H1 (cell line): ENCODE data around the gene SH2D7. TPM values are rescaled to one million over a fixed set of nuclear protein-coding genes. Genes with fewer than 3 reads are reported as not detected.

Experiments used
- NANOG ChIP-seq: IDR thresholded peaks from 2 replicates; pipeline ENCODE4 v1.6.1; 2011; ENCODE audit warnings: low read length, low read depth, mild to moderate bottlenecking, inconsistent platforms; ENCODE audit not compliant: insufficient read depth, poor library complexity, severe bottlenecking
- RXRA ChIP-seq: IDR thresholded peaks from 2 replicates; pipeline ENCODE4 v1.6.1; 2011; ENCODE audit warnings: low read depth, mild to moderate bottlenecking, low read length, moderate library complexity; ENCODE audit not compliant: insufficient read depth
- SAP30 ChIP-seq: fragments of 300-600 bp; sonication (generic); IDR thresholded peaks from 2 replicates; pipeline ENCODE4 v1.7.1; 2012; ENCODE audit warnings: low read length, moderate library complexity, mild to moderate bottlenecking, inconsistent platforms; ENCODE audit not compliant: insufficient read depth, insufficient replicate concordance
- SIX5 ChIP-seq: IDR thresholded peaks from 2 replicates; pipeline ENCODE4 v1.6.1; 2011; ENCODE audit warnings: mild to moderate bottlenecking, low read depth, low read length
- SUZ12 ChIP-seq: fragments of 200-600 bp; sonication (generic); IDR thresholded peaks from 2 replicates; pipeline ENCODE4 v1.6.1; 2012; ENCODE audit warnings: mild to moderate bottlenecking, inconsistent platforms, low read length, moderate library complexity, mixed read lengths
- polyA plus RNA-seq, 7 experiments: library from polyadenylated mRNA; depleted of rRNA in 3 of 7; stranded (reverse) in 5 of 7; unstranded in 2 of 7; fragments of >200 nt in 5 of 7; fragments of 200-250 nt in 2 of 7; gene quantifications; 1 replicate in 5 of 7; 2 replicates in 1 of 7; 4 replicates in 1 of 7; pipeline versions ENCODE4 v1.2.1 to v1.2.3, GENCODE V29; 2011 to 2013; ENCODE audit warnings: missing spikeins in 2 of 7, mixed read lengths in 2 of 7
- total RNA-seq: library from RNA; stranded (reverse); fragmentation: NEBNext Ultra II Directional; extraction: Animal tissue kit (Norgen Biotek cat#: 25700); gene quantifications from 2 replicates; pipeline ENCODE4 v1.2.1, GENCODE V29; 2021
- TF ChIP-seq, protein P1 (sequence below): fragments of 300-600 bp; sonication (generic); IDR thresholded peaks from 2 replicates; pipeline ENCODE4 v1.7.1; 2012; ENCODE audit warnings: low read length, moderate library complexity, mild to moderate bottlenecking, inconsistent platforms; ENCODE audit not compliant: insufficient replicate concordance

SH2D7 gene
- total and polyA plus RNA-seq, 2 of the 8 experiments (the other 6 are each of a cell fraction or from before 2014, with no cell fraction given): not detected

DNA sequence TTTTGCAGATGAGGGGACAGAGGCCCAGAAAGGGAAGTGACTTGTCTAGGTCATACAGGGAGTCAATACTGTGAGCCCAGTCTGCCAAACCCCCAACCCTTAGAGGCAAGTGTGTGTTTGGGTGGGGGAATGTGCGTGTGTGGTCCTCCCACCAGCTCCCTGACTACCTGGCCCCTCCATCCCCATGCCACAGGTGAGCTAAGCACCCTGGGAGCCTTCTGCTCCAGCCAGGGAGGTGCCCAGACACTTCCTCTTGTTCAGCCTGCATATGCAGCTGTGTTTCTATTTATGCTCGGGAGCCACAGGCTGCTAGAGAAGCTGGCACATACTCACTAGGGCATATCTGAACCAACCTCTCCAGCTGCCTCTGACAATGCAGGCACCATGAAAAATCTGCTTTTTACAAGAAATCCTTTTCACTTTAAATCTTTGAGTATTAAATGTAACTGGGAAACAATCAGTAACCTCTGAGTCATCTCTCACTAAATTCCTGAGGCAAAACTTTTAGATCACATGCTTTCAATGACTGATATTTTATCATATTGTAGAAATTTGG lies 35.6 kb upstream of the SH2D7 start (continued):
- TF ChIP-seq, protein P1, sequence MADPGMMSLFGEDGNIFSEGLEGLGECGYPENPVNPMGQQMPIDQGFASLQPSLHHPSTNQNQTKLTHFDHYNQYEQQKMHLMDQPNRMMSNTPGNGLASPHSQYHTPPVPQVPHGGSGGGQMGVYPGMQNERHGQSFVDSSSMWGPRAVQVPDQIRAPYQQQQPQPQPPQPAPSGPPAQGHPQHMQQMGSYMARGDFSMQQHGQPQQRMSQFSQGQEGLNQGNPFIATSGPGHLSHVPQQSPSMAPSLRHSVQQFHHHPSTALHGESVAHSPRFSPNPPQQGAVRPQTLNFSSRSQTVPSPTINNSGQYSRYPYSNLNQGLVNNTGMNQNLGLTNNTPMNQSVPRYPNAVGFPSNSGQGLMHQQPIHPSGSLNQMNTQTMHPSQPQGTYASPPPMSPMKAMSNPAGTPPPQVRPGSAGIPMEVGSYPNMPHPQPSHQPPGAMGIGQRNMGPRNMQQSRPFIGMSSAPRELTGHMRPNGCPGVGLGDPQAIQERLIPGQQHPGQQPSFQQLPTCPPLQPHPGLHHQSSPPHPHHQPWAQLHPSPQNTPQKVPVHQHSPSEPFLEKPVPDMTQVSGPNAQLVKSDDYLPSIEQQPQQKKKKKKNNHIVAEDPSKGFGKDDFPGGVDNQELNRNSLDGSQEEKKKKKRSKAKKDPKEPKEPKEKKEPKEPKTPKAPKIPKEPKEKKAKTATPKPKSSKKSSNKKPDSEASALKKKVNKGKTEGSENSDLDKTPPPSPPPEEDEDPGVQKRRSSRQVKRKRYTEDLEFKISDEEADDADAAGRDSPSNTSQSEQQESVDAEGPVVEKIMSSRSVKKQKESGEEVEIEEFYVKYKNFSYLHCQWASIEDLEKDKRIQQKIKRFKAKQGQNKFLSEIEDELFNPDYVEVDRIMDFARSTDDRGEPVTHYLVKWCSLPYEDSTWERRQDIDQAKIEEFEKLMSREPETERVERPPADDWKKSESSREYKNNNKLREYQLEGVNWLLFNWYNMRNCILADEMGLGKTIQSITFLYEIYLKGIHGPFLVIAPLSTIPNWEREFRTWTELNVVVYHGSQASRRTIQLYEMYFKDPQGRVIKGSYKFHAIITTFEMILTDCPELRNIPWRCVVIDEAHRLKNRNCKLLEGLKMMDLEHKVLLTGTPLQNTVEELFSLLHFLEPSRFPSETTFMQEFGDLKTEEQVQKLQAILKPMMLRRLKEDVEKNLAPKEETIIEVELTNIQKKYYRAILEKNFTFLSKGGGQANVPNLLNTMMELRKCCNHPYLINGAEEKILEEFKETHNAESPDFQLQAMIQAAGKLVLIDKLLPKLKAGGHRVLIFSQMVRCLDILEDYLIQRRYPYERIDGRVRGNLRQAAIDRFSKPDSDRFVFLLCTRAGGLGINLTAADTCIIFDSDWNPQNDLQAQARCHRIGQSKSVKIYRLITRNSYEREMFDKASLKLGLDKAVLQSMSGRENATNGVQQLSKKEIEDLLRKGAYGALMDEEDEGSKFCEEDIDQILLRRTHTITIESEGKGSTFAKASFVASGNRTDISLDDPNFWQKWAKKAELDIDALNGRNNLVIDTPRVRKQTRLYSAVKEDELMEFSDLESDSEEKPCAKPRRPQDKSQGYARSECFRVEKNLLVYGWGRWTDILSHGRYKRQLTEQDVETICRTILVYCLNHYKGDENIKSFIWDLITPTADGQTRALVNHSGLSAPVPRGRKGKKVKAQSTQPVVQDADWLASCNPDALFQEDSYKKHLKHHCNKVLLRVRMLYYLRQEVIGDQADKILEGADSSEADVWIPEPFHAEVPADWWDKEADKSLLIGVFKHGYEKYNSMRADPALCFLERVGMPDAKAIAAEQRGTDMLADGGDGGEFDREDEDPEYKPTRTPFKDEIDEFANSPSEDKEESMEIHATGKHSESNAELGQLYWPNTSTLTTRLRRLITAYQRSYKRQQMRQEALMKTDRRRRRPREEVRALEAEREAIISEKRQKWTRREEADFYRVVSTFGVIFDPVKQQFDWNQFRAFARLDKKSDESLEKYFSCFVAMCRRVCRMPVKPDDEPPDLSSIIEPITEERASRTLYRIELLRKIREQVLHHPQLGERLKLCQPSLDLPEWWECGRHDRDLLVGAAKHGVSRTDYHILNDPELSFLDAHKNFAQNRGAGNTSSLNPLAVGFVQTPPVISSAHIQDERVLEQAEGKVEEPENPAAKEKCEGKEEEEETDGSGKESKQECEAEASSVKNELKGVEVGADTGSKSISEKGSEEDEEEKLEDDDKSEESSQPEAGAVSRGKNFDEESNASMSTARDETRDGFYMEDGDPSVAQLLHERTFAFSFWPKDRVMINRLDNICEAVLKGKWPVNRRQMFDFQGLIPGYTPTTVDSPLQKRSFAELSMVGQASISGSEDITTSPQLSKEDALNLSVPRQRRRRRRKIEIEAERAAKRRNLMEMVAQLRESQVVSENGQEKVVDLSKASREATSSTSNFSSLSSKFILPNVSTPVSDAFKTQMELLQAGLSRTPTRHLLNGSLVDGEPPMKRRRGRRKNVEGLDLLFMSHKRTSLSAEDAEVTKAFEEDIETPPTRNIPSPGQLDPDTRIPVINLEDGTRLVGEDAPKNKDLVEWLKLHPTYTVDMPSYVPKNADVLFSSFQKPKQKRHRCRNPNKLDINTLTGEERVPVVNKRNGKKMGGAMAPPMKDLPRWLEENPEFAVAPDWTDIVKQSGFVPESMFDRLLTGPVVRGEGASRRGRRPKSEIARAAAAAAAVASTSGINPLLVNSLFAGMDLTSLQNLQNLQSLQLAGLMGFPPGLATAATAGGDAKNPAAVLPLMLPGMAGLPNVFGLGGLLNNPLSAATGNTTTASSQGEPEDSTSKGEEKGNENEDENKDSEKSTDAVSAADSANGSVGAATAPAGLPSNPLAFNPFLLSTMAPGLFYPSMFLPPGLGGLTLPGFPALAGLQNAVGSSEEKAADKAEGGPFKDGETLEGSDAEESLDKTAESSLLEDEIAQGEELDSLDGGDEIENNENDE: no peak
- TF ChIP-seq SIX5 (no peak), SUZ12 (no peak), SAP30 (no peak), RXRA (no peak), NANOG (no peak)
